Mesothelial cell of epicardium (in vitro differentiated cells): ENCODE measurements around the gene ABCG1. TPM values are rescaled to one million over a fixed set of nuclear protein-coding genes. Genes with fewer than 3 reads are reported as not detected.

Source experiments
- DNase-seq, 2 experiments: peaks; one replicate each; pipeline ENCODE4 v3.0.0; 2021; ENCODE audit warnings: low spot score in 2 of 2; ENCODE audit not compliant: unreplicated experiment in 2 of 2
- H3K27ac Mint-ChIP-seq: 2 replicates; pipeline ENCODE4 v1.8.0; 2021; ENCODE audit warnings: mixed read lengths
- H3K27me3 Mint-ChIP-seq: 2 replicates; pipeline ENCODE4 v1.8.0; 2021; ENCODE audit warnings: low read depth, mixed read lengths
- H3K36me3 Mint-ChIP-seq: 2 replicates; pipeline ENCODE4 v1.8.0; 2021; ENCODE audit warnings: mixed read lengths
- H3K4me1 Mint-ChIP-seq: 2 replicates; pipeline ENCODE4 v1.8.0; 2021; ENCODE audit warnings: mixed read lengths
- H3K4me3 Mint-ChIP-seq: 2 replicates; pipeline ENCODE4 v1.8.0; 2021; ENCODE audit warnings: mild to moderate bottlenecking, moderate library complexity, mixed read lengths
- H3K9me3 Mint-ChIP-seq: 2 replicates; pipeline ENCODE4 v1.8.0; 2021; ENCODE audit warnings: mixed read lengths
- total RNA-seq: library from RNA; stranded (reverse); gene quantifications from 3 replicates; pipeline ENCODE4 v1.2.1, GENCODE V29; 2021
- TF ChIP-seq, protein P1 (sequence below): fragments of 200-600 bp; sonication (generic); IDR thresholded peaks from one replicate; pipeline ENCODE4 v1.5.0; 2021; ENCODE audit warnings: antibody characterized with exemption; ENCODE audit not compliant: unreplicated experiment

ABCG1 gene
- total RNA-seq, 1 donor from 2014 or later = 4.4 TPM

DNA sequence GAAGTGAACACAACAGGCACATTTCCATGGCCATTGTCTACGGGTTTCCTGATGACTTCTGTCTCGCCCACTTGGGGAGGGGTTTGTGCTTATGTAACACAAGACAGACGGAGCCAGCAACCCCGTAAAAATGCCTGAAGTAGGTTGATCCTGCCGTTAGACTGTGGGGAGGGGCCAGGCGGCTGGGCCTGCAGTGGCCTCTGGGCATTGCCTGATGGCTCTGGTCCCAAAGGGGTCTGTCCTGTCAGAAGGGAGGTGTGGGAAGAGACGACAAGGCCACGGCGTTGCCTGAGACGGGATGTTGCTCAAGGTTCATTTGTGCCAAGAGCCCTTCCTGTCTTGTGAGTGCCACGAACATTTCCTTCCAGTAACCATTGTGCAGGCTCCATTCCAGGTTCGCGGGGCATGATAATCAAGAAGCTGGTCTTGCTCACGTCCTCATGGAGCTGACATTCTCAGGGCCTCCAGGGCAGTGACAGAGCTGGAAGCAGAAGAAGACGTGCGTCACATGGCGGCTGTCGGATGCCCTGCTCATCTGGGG lies 44.7 kb downstream of the ABCG1 start:
- no peaks in the 10 kb centered on the region for H3K36me3 Mint-ChIP-seq
- H3K4me1 Mint-ChIP-seq = peaks cover 18% of the 10 kb centered on the region
- no peak overlapping the region for H3K4me3 Mint-ChIP-seq
- TF ChIP-seq, protein P1, sequence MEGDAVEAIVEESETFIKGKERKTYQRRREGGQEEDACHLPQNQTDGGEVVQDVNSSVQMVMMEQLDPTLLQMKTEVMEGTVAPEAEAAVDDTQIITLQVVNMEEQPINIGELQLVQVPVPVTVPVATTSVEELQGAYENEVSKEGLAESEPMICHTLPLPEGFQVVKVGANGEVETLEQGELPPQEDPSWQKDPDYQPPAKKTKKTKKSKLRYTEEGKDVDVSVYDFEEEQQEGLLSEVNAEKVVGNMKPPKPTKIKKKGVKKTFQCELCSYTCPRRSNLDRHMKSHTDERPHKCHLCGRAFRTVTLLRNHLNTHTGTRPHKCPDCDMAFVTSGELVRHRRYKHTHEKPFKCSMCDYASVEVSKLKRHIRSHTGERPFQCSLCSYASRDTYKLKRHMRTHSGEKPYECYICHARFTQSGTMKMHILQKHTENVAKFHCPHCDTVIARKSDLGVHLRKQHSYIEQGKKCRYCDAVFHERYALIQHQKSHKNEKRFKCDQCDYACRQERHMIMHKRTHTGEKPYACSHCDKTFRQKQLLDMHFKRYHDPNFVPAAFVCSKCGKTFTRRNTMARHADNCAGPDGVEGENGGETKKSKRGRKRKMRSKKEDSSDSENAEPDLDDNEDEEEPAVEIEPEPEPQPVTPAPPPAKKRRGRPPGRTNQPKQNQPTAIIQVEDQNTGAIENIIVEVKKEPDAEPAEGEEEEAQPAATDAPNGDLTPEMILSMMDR = no peak
- no peak for DNase-seq
- no peak overlapping the region for H3K27ac Mint-ChIP-seq
- no peaks in the 10 kb centered on the region for H3K9me3 Mint-ChIP-seq
- H3K27me3 Mint-ChIP-seq = peaks cover 8% of the 10 kb centered on the region

- no peaks in the 10 kb centered on the region for H3K9me3 Mint-ChIP-seq
- H3K4me3 Mint-ChIP-seq = no peak overlapping the region
- no peak for DNase-seq
- TF ChIP-seq, protein P1 = no peak
- peaks cover 8% of the 10 kb centered on the region for H3K27me3 Mint-ChIP-seq
- peaks cover 18% of the 10 kb centered on the region for H3K4me1 Mint-ChIP-seq
- no peaks in the 10 kb centered on the region for H3K36me3 Mint-ChIP-seq
- H3K27ac Mint-ChIP-seq = no peak overlapping the region
These were observed 45.6 kb downstream of the ABCG1 start for GRCh38 chr21:42264245-42265195.

- no peak for DNase-seq
- Mint-ChIP-seq H3K9me3 (no peaks in the 10 kb centered on the region), H3K27ac (no peak overlapping the region), H3K27me3 (peaks cover 8% of the 10 kb centered on the region), H3K36me3 (no peaks in the 10 kb centered on the region), H3K4me3 (no peak overlapping the region), H3K4me1 (peaks cover 18% of the 10 kb centered on the region)
- TF ChIP-seq, protein P1 = no peak
These were observed 46.4 kb downstream of the ABCG1 start for GRCh38 chr21:42265231-42265812.

DNA sequence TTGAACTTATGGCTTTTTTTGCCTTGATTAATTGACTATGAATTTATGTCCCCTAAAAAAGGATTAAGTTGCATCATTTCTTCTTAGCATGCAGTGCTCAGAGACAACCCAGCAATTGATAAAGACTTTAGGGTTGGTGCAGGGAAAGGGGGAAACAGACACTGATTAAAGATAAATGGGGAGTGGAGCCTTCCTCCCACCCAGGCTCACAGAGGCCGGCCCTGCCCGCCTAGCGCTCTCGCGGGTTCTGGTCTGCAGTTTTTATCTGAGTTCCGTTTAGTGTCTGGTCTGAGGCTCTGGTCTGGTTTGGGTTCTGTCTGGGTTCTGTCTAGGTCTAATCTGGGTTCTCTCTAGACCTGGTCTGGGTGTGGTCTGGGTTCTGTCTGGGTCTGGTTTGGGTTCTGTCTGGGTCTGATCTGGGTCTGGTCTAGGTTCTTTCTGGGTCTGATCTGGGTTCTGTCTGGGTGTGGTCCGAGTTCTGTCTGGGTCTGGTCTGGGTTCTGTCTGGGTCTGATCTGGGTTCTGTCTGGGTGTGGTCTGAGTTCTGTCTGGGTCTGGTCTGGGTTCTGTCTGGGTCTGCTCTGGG lies 48.1 kb downstream of the ABCG1 start:
- H3K36me3 Mint-ChIP-seq = no peaks in the 10 kb centered on the region
- H3K27ac Mint-ChIP-seq = no peak overlapping the region
- TF ChIP-seq, protein P1 = no peak
- DNase-seq = no peak
- peaks cover 12% of the 10 kb centered on the region for H3K4me1 Mint-ChIP-seq
- peaks cover 3% of the 10 kb centered on the region for H3K27me3 Mint-ChIP-seq
- H3K4me3 Mint-ChIP-seq = no peak overlapping the region
- no peaks in the 10 kb centered on the region for H3K9me3 Mint-ChIP-seq

- no peak for DNase-seq
- H3K4me3 Mint-ChIP-seq = no peak overlapping the region
- no peaks in the 10 kb centered on the region for H3K36me3 Mint-ChIP-seq
- TF ChIP-seq, protein P1 = no peak
- no peaks in the 10 kb centered on the region for H3K9me3 Mint-ChIP-seq
- H3K4me1 Mint-ChIP-seq = no peaks in the 10 kb centered on the region
- no peak overlapping the region for H3K27ac Mint-ChIP-seq
- peaks cover 2% of the 10 kb centered on the region for H3K27me3 Mint-ChIP-seq
These were observed 50.4 kb downstream of the ABCG1 start for GRCh38 chr21:42269386-42269785.
